ENCODE data around the gene GPS2.

GPS2 gene

DNA sequence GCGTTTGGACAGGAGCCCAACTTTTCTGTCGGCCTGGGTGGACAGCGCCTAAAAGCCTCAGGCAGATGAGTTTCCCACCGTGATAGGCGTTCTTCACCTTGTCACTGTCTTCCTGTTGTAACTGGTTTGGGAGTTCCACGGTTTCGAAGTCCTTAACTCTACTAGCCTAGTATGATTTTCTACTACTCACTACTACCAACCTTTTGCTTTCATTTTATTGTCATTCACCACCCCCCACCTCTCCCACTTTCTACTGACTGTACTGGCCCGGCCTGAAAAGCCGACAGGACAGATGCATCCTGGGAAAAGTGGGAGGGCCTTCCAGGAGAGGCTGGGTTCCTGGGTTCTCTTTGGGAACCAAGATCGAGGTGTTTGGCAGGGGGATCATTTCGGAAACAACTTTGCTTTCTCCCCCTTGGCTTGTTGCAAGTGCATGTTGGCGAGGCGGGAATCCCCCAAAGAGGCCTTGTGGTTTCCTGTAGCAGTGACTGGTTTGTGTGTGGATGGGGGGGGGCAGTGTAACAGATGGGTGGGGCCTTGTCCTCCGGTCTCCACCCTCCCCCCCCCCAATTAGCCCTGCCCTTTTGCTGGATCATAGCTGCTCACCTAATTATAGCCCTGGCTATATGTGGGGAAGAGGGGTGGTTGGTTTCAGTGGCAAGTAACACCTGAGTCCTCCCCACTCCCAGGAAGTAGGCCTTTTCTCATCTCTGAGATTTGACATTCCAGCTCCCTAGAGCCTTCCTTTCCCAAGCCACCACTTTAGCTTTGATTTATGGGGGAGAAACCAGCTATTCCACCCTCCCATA lies 6.3 kb downstream of the GPS2 start:
- Histone ChIP-seq H3K27ac (ENCODE audit: extremely low read depth, low read depth, low read length) (peak overlapping the region; percentile 99), H3K4me1 (ENCODE audit: control insufficient read depth, insufficient read depth, low read length) (peaks cover 19% of the 10 kb centered on the region), H3K36me3 (ENCODE audit: control insufficient read depth in 2 of 2, insufficient read depth in 1 of 2, low read length in 2 of 2) (peaks cover 35 to 47% of the 10 kb centered on the region in 2 experiments), H3K9me3 (ENCODE audit: control insufficient read depth, insufficient read depth, low read depth, low read length) (no peaks in the 10 kb centered on the region), H3K4me3 (ENCODE audit: low read depth, low read length) (peak overlapping the region; percentile 80)
- POLR2A ChIA-PET: interaction anchor here (0.6 to 3.9 kb wide), 11 partner anchors 9 to 380 kb away, joined by 3 to 36 read pairs (median 4); partner anchors contain the start of genes DVL2, NEURL4, SLC16A13 and SLC2A4
- CTCF ChIA-PET: interaction anchor here (0.5 to 1.7 kb wide), 4 partner anchors 39 to 608 kb away, joined by 3 to 5 read pairs (median 4); no protein-coding TSS in a partner anchor
- TF ChIP-seq ZSCAN23 (tag by site-specific recombination; IDR thresholded peaks at IDR 0.05) (no peak), ZBTB8A (tag by site-specific recombination; IDR thresholded peaks at IDR 0.05) (peak; percentile 60), ZNF335 (tag by site-specific recombination; conservative IDR thresholded peaks at IDR 0.05) (peak; percentile 83), ZNF266 (tag by site-specific recombination; IDR thresholded peaks at IDR 0.05; ENCODE audit: low read depth) (no peak), KLF8 (tag by site-specific recombination; IDR thresholded peaks at IDR 0.05) (peak; percentile 25), ZNF19 (tag by site-specific recombination; IDR thresholded peaks at IDR 0.05; ENCODE audit: low read depth) (no peak), PRDM1 (tag by site-specific recombination; IDR thresholded peaks at IDR 0.05) (peak; percentile 98), SCRT2 (tag by site-specific recombination; IDR thresholded peaks at IDR 0.05) (peak; percentile 89), ZNF610 (tag by site-specific recombination; IDR thresholded peaks at IDR 0.05; ENCODE audit: borderline replicate concordance) (no peak), ZNF626 (tag by site-specific recombination; IDR thresholded peaks at IDR 0.05) (no peak), ZNF341 (tag by site-specific recombination; IDR thresholded peaks at IDR 0.05; ENCODE audit: low read depth) (peak; percentile 79), ZNF664 (tag by site-specific recombination; IDR thresholded peaks at IDR 0.05) (peak; percentile 99), ZNF132 (tag by site-specific recombination; IDR thresholded peaks at IDR 0.05; ENCODE audit: borderline replicate concordance) (no peak), ZNF37A (tag by site-specific recombination; IDR thresholded peaks at IDR 0.05) (no peak), SP2 (tag by site-specific recombination; IDR thresholded peaks at IDR 0.05) (peak; percentile 74), GLIS1 (tag by site-specific recombination; IDR thresholded peaks at IDR 0.05) (peak; percentile 26; the same call in 1 of the 2 replicates), ZNF211 (tag by site-specific recombination; IDR thresholded peaks at IDR 0.05; ENCODE audit: low read depth) (no peak), ZNF785 (tag by site-specific recombination; IDR thresholded peaks at IDR 0.05) (no peak), ZNF433 (tag by site-specific recombination; IDR thresholded peaks at IDR 0.05; ENCODE audit: low read depth) (no peak), ZIC2 (tag by site-specific recombination; IDR thresholded peaks at IDR 0.05) (no peak), MEIS1 (CRISPR knock-in tag; IDR thresholded peaks at IDR 0.05; ENCODE audit: borderline replicate concordance) (no peak), ZBTB1 (tag by site-specific recombination; IDR thresholded peaks at IDR 0.05) (no peak), GLI4 (tag by site-specific recombination; IDR thresholded peaks at IDR 0.05) (no peak), ZNF677 (tag by site-specific recombination; IDR thresholded peaks at IDR 0.05) (no peak), ZFP41 (tag by site-specific recombination; IDR thresholded peaks at IDR 0.05; ENCODE audit: borderline replicate concordance) (no peak)
- TF ChIP-seq, protein P1, sequence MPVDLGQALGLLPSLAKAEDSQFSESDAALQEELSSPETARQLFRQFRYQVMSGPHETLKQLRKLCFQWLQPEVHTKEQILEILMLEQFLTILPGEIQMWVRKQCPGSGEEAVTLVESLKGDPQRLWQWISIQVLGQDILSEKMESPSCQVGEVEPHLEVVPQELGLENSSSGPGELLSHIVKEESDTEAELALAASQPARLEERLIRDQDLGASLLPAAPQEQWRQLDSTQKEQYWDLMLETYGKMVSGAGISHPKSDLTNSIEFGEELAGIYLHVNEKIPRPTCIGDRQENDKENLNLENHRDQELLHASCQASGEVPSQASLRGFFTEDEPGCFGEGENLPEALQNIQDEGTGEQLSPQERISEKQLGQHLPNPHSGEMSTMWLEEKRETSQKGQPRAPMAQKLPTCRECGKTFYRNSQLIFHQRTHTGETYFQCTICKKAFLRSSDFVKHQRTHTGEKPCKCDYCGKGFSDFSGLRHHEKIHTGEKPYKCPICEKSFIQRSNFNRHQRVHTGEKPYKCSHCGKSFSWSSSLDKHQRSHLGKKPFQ (tag by site-specific recombination; IDR thresholded peaks at IDR 0.05): no peak
- TF ChIP-seq, protein P2, sequence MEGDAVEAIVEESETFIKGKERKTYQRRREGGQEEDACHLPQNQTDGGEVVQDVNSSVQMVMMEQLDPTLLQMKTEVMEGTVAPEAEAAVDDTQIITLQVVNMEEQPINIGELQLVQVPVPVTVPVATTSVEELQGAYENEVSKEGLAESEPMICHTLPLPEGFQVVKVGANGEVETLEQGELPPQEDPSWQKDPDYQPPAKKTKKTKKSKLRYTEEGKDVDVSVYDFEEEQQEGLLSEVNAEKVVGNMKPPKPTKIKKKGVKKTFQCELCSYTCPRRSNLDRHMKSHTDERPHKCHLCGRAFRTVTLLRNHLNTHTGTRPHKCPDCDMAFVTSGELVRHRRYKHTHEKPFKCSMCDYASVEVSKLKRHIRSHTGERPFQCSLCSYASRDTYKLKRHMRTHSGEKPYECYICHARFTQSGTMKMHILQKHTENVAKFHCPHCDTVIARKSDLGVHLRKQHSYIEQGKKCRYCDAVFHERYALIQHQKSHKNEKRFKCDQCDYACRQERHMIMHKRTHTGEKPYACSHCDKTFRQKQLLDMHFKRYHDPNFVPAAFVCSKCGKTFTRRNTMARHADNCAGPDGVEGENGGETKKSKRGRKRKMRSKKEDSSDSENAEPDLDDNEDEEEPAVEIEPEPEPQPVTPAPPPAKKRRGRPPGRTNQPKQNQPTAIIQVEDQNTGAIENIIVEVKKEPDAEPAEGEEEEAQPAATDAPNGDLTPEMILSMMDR (tag by site-specific recombination; IDR thresholded peaks at IDR 0.05): no peak
- TF ChIP-seq, protein P3, sequence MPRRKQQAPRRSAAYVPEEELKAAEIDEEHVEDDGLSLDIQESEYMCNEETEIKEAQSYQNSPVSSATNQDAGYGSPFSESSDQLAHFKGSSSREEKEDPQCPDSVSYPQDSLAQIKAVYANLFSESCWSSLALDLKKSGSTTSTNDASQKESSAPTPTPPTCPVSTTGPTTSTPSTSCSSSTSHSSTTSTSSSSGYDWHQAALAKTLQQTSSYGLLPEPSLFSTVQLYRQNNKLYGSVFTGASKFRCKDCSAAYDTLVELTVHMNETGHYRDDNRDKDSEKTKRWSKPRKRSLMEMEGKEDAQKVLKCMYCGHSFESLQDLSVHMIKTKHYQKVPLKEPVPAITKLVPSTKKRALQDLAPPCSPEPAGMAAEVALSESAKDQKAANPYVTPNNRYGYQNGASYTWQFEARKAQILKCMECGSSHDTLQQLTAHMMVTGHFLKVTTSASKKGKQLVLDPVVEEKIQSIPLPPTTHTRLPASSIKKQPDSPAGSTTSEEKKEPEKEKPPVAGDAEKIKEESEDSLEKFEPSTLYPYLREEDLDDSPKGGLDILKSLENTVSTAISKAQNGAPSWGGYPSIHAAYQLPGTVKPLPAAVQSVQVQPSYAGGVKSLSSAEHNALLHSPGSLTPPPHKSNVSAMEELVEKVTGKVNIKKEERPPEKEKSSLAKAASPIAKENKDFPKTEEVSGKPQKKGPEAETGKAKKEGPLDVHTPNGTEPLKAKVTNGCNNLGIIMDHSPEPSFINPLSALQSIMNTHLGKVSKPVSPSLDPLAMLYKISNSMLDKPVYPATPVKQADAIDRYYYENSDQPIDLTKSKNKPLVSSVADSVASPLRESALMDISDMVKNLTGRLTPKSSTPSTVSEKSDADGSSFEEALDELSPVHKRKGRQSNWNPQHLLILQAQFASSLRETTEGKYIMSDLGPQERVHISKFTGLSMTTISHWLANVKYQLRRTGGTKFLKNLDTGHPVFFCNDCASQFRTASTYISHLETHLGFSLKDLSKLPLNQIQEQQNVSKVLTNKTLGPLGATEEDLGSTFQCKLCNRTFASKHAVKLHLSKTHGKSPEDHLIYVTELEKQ (tag by site-specific recombination; IDR thresholded peaks at IDR 0.05; ENCODE audit: borderline replicate concordance): no peak
- TF ChIP-seq, protein P4, sequence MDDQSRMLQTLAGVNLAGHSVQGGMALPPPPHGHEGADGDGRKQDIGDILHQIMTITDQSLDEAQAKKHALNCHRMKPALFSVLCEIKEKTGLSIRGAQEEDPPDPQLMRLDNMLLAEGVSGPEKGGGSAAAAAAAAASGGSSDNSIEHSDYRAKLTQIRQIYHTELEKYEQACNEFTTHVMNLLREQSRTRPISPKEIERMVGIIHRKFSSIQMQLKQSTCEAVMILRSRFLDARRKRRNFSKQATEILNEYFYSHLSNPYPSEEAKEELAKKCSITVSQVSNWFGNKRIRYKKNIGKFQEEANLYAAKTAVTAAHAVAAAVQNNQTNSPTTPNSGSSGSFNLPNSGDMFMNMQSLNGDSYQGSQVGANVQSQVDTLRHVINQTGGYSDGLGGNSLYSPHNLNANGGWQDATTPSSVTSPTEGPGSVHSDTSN (CRISPR knock-in tag; IDR thresholded peaks at IDR 0.05): 0 out of 2 replicates have a peak, but pooled peaks have one; percentile 17

Data from HEK293 (cell line).